HG02884 (cell line): ENCODE measurements around the gene FADD.

ENCODE experiments used
- ATAC-seq: cut with Tn5 transposase; IDR thresholded peaks from one replicate; pipeline ENCODE4 v1.9.1; 2021; ENCODE audit warnings: mild to moderate bottlenecking, moderate library complexity; ENCODE audit not compliant: unreplicated experiment

Gene FADD

DNA sequence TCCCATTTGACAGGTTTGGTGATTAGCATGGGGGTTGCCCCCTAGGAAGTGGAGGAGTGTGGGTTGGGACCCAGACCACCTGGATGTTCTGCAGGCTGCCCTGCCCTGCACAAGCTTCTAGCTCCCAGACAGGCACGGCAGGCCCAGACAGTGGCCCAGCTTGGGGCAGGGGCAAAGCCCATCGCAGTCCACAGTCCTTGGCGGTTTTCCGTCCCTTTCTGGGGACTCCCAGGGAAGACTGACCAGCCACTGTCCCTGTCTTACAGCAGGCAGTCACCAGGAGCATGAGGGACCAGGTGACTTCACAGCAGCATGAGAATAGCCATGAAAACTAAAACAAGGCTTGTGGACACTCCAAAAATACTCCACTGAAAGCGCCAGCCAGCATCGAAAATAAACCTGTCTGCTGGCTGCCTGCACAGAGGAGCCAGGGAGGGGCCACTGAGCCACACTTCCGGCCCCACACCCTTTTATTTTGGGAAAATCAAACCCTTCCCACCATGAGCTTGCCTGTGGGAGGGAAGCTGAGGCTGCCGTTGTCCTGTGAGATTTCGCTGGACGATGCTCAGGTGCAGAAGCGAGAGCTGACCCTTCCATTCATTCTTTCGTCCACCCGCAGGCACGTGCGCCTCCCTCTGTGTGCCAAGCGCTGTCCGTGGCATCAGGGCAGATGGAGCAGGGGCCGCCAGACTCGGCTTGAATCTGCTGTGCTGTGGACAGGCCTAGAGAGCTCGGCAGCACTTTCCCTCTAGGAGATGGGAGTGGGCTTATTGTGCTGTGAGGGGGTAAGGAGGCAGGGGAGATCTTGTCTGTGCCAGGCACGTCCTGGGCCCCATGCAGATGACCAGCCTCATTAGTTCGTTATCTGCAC is 28.0 kb downstream of the FADD start:
- no peak for ATAC-seq

DNA sequence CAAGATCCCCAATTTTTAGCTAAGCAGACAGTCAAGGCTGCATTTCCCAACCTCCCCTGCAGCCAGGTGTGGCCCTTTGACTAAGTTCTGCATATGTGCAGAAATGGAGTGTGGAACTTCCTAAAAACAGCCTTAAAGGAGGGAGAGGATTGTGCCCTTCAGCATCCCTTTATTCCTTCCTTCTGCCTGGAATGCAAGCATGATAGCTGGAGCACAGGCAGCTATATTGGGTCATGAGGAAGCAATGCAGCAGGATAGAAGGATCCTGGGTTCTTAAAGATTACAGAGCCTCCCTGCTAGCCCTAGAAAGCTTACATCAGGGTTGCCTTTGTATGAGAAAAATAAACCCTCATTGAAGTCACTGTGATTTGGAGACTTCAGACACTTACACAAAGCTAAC is 29.9 kb downstream of the FADD start:
- ATAC-seq, result no peak

DNA sequence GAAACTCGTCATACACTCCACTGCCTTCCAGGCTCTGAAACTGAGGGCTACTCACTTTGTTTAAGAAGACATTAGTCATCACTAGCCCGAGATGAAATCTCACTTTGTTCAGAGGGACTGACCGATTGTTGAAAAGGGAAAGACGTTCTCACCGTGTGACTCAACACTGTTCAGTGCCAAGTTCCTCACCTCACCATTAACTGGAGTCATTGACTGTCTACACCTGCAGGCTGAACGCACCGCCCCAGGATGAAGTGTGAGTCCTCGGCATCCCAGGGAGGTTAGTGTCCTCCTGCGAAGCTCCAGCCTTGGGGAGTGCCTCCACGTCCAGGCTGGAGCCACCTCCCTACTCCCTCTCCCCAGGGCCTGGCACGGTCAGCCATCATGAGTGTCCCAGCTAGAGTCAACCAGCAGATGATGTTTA is 30.4 kb downstream of the FADD start:
- no peak for ATAC-seq

DNA sequence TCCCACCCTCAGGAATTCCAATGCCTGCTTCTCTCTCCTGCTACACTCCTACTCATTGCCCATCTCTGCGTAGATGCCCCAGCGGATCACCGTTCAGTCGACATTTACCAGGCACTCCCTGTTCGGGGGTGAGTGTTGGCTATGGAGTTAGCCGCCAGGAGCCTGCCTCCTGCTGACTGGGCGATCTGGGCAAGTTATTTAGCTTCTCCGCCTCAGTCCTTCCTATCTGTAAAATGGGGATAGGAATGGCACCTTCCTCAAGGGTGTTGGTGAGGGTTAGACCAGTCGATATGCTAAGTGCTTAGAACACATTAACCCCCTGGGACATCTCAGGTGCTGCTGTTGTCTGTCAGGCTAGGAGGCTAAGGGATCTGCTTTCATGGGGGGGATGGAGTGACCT is 30.9 kb downstream of the FADD start:
- ATAC-seq, result no peak

DNA sequence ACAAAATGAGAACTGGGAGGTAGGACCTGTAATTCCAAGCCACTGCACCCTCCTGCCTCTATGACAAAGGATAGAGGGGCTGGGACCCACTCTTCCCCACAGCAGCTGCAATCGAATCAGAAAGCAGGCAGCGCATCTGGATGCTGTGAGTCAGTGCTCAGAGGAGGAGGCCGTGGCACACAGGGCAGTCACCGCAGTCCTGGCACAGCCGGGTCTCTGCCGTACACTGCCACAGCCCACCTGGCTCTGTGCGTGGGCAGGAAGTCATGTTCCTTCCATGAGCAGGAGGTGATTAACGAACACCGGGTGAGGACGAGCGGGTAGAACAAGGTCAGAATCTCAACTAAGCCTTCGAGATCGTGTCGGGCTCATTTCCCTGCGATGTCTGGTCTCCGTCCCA is 37.2 kb downstream of the FADD start:
- ATAC-seq, result no peak

DNA sequence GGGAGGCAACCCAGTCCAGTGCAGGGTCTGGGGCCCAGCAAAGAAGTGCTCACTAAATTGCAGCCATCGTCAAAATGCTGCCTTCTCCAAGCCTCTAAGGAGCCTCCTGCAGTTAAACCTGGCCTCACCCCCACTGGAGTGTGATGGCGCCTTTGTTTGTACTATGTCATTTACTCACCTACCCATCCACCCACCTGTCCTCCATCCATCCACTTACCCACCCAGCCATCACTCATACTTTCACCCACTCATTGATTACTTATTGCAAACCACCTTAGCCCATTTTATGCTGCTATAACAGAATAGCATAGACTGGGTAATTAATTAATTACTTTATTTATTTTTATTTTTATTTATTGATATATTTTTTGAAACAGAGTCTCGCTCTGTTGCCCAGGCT is 38.6 kb downstream of the FADD start:
- ATAC-seq, result no peak

DNA sequence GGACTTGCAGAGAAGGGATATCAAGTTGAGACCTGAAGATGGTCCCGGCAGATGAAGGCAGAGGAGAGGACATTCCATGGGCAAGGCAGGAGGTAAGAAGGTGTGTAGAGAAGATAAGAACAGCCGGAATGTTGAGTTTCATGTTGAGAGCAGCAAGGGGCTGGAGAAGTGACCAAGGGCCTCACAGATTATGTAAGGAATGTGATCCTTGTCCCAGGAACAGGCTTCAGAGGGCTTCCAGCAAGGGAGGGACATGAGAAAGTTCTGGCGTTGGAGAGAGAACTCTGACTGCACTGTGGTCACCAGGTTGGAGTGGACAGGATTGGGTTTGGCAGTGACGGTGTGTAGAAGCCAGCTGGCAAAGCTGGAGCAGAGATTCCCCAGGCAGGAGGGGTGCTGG is 39.8 kb downstream of the FADD start:
- ATAC-seq, result no peak

DNA sequence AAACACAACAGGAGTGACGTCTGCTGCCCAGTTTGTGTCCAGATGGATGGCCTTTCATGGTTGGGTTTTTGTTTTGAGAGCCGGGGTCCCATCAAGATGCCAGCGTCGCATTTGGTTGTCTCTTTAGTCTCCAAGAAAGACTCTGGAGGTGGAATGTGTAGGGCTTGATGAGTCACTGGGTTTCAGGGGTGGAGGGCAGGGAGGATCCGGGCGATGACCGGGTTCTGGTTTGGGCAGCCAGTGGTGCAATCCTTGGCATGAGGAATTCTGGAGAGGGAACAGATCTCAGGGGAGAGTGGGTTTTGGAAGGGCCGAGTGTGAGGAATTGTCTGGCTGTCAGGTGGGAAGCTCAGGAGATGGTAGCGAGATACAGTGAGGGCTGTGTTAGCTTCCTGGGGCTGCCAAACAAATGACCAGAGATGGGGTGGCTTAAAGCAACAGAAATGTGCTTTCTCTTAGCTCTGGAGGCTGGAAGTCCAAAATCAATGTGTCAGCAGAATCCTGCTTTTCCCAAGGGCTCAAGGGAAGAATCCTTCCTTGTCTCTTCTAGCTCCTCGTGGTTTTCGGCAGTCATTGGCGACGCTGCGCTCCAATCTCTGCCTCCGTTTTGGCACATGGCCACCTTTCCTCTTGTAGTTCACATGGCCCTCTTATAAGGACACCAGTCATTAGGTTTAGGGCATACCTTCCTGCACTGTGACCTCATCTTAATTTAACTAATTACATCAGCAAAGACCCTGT is 41.0 kb downstream of the FADD start:
- ATAC-seq, result no peak

DNA sequence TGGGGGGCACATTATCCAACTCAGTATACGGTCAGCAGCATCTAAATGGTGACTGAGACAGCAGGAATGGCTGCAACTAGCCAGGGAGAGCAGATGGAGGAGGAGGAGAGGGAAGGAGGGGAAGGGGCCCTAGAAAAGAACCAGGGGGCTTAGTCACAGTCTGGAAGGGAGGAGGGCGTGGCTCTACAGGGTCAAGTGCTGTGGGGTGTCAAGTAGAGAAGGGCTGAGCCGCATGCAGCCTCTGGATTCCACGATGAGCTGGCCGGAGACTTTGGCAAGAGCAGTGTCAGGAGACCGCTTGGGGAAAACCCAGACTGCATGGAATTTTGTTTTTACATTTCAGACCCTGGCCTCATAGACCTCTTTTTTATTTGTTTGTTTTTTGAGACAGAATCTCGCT is 41.6 kb downstream of the FADD start:
- ATAC-seq, result no peak

DNA sequence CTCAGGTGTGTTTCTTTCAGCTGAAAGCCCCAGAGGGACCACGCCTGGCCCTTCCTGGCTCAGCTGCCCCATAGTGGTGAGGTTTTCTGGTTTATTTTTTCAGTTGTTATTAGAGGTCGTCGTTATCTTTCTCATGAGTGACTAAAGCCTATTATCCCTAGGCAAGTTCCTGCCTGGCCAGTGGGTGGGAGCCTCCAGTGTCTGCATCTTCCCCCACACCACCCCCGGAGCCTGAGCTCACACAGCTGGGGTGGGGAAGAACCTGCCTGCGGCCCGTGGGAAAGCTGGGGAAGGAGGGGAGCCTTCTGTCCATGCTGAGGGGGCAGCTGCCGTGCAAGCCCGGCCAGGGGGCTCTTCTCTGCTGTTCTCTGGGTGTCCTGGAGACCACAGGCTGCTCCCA is 43.1 kb downstream of the FADD start:
- no peak for ATAC-seq

DNA sequence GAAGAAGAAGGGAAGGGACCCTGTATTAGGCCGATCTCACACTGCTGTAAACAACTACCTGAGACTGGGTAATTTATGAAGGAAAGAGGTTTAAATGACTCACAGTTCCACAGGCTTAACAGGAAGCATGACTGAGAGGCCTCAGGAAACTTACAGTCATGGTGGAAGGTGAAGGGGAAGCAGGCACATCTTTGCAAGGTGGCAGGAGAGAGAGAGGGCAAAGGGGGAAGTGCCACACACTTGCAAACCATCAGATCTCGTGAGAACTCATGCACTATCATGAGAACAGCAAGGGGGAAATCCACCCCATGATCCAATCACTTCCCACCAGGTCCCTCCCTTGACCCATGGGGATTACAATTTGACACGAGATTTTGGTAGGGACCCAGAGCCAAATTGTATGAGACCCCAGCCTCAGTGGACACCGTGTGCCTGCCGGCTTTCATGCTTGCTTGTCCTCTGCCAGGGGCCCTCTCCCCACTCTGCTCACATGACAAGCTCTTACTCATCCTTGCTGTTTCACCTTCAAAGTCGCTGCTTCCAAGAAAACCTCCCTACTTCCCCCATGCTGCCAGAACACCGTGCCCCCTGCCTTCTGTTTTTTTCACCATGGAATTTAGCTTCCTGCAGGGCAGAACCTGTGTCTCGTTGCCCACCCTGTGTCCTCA is 44.1 kb downstream of the FADD start:
- ATAC-seq, result no peak

DNA sequence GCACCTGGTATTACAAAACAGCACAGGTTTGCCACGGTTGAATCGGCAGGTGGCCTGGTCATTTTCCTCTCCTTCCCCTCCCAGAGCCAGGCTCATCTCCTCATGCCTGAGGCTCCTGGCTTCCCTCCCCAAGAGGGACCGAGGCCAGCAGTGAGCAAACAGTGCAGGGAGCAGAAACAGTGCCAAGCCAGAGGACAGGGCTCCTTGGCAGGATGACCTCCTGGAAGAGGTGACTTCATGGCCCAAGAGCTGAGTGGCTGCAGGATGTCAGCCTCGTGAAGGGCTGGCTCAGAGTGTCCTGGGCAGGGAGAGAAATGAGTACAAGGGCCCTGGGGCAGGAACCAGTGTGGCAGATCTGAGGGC is 44.6 kb downstream of the FADD start:
- no peak for ATAC-seq

DNA sequence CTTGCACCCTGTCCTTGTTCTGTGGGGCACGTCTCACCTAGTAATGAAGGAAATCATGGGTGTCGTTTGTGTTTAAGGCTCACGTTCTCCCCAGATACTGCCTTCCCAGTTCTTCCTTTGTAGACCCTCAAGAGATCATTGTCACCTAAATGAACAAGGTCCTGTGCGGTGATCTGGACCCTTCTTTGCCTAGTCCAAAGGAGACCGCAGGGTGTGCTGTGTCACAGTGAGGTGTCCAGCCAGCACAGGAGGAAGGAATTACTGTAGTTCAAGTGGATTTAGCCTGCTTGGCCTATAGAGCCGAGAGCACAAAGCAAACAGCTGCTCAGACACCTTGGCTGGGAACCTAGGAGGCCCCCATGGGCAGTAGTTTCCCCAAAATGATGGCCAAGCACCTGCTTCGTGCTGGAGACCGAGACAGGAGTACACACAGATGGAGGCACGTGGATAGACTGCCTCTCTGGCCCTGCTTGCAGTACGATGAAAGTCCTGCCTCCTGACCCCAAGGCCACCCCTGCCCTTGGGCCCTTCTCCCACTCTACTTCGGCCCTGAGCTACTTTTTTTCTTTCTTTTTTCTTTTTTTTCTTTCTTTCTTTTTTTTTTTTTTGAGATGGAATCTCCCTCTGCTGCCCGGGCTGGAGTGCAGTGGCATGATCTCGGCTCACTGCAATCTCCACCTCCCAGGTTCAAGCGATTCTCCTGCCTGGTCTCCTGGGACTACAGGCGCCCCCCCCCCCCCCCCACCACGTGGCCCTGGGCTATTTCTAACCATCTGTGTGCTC is 48.0 kb downstream of the FADD start:
- ATAC-seq, result no peak

DNA sequence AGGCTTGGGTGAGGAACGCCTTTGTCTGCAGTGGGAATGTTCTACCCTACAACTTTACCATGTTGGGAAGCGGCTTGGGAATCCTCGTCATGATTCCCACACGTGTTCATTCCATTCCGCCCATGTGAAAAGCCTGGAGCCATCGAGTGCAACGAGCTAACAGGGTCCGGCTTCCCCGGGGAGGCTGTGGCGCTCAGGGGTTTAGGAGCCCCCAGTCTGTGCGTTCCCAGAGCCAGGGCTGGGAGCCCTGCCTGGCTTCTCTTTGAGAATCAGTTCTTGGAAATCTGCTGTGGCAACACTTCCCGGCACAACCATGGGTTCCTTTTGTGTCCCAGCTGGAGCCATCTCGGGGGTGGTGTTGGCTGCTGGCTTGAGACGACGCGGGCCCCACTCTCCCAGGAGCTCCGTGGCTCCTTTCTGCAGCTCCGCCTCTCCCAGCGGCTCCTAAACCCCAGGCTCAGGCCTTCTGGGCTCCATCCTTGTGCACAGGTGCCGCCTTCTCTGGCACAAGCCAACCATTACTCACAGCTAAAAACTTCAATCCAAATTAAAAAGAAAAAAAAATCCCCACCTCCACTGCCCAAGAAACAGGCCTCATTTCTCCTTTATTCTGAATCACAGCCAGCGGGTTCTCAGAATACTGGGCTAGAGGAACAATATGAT is 48.7 kb downstream of the FADD start:
- no peak for ATAC-seq

DNA sequence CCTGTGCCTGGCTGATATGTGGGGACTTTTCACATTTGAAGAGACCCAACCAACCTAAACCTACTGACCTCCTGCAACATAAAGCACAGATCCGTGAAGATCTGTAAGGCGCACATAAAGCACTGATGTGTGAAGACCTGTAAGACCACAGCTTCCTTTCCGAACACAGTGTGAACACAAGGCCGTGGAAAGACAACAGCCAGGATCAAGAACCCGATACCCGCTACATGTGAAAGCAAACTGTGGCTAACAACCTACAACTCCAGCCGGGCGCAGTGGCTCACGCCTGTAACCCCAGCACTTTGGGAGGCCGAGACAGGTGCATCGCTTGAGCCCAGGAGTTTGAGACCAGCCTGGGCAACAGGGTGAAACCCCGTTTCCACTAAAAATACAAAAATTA is 49.7 kb downstream of the FADD start:
- no peak for ATAC-seq

DNA sequence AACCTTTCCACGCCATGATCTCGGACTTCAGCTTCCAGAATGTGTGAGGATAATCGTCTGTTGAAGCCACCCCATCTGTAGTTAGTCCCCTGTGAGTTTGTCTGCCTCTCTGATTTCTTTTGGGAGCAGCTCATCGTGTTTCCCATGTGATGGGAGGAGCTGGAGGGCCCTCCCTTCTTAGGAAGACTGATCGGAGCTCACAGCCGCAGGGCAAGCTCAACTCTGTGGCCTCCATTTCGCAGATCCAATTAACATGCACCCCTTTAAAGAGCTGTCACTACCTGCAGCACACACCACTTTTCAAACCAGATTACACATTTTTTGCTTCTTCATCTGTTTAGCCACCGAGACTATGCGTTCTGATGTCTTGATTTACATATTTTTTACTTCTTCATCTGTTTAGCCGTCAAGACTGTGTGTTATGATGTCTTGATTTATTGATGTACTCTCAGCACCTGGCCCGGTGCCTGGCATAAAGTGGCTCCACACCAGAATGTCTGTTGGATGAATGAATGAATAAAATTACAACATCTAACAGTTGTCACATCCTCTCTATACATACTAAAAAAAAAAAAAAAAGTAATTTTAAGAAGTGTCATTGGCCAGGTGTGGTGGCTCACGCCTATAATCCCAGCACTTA is 52.5 kb downstream of the FADD start:
- no peak for ATAC-seq
